K562 (cell line): ENCODE measurements around the gene MKLN1. TPM values are rescaled to one million over a fixed set of nuclear protein-coding genes. Genes with fewer than 3 reads are reported as not detected.

Experiments
- BCL6 ChIP-seq: fragments of 250-450 bp; sonication (Bioruptor Pico); IDR thresholded peaks from 2 replicates; pipeline ENCODE4 v1.4.0; 2020
- CC2D1A ChIP-seq: fragments of 450-650 bp; IDR thresholded peaks from 2 replicates; pipeline ENCODE4 v1.6.1; 2017; ENCODE audit warnings: mild to moderate bottlenecking
- CTBP1 ChIP-seq: fragments of 450-650 bp; IDR thresholded peaks from 2 replicates; pipeline ENCODE4 v1.6.1; 2016; ENCODE audit warnings: borderline replicate concordance
- ELK1 ChIP-seq: sonication (generic); formaldehyde crosslinking; IDR thresholded peaks from 2 replicates; pipeline ENCODE4 v1.8.1; 2022; ENCODE audit warnings: missing genetic modification reagents
- MXD1 ChIP-seq: fragments of 250-450 bp; sonication (Bioruptor Pico); IDR thresholded peaks from 2 replicates; pipeline ENCODE4 v1.8.0; 2021; ENCODE audit warnings: borderline replicate concordance, mild to moderate bottlenecking, moderate library complexity; ENCODE audit not compliant: poor library complexity, severe bottlenecking
- NR2F6 ChIP-seq: fragments of 450-650 bp; formaldehyde crosslinking; IDR thresholded peaks from 2 replicates; pipeline ENCODE4 v1.4.0; 2020; ENCODE audit warnings: mild to moderate bottlenecking
- RBM22 ChIP-seq: fragments of 200-400 bp; formaldehyde crosslinking; IDR thresholded peaks from 2 replicates; pipeline ENCODE4 v1.6.1; 2018; ENCODE audit warnings: low read length, low read depth; ENCODE audit not compliant: poor library complexity, severe bottlenecking
- REST ChIP-seq, 2 experiments: fragments of 450-650 bp; formaldehyde crosslinking in 1 of 2; IDR thresholded peaks; 2 replicates each; pipeline versions ENCODE4 v1.4.0 to v1.6.1; 2014 to 2020; ENCODE audit warnings: mild to moderate bottlenecking in 2 of 2, borderline replicate concordance in 1 of 2, low read depth in 1 of 2
- RHOXF2B ChIP-seq: fragments of 250-450 bp; sonication (Bioruptor Pico); conservative IDR thresholded peaks from 2 replicates; pipeline ENCODE4 v1.5.1; 2021
- SMC3 ChIP-seq: conservative IDR thresholded peaks from 2 replicates; pipeline ENCODE4 v1.6.1; 2011; ENCODE audit warnings: low read depth, low read length, improper control_type of control experiment; ENCODE audit not compliant: insufficient read depth
- SOX6 ChIP-seq: fragments of 450-650 bp; IDR thresholded peaks from 2 replicates; pipeline ENCODE4 v1.6.1; 2014; ENCODE audit warnings: mild to moderate bottlenecking
- SP1 ChIP-seq: sonication (generic); formaldehyde crosslinking; IDR thresholded peaks from 2 replicates; pipeline ENCODE4 v1.8.1; 2022; ENCODE audit warnings: mild to moderate bottlenecking, missing genetic modification reagents
- SPI1 ChIP-seq: IDR thresholded peaks from 2 replicates; pipeline ENCODE4 v1.6.1; 2011; ENCODE audit warnings: low read depth, low read length, control low read depth, borderline replicate concordance
- TCF15 ChIP-seq: fragments of 250-450 bp; sonication (Bioruptor Pico); IDR thresholded peaks from 2 replicates; pipeline ENCODE4 v1.8.0; 2022; ENCODE audit warnings: moderate library complexity, mild to moderate bottlenecking, inconsistent platforms
- TCF7 ChIP-seq: sonication (generic); IDR thresholded peaks from 2 replicates; pipeline ENCODE4 v1.6.1; 2016; ENCODE audit warnings: antibody characterized with exemption, borderline replicate concordance
- ZNF274 ChIP-seq: IDR thresholded peaks from 2 replicates; pipeline ENCODE4 v1.6.1; 2011; ENCODE audit warnings: low read depth, mild to moderate bottlenecking, low read length, moderate library complexity, borderline replicate concordance
- ZNF316 ChIP-seq: fragments of 450-650 bp; IDR thresholded peaks from 2 replicates; pipeline ENCODE4 v1.6.1; 2016
- ZNF445 ChIP-seq: fragments of 250-450 bp; sonication (Bioruptor Pico); IDR thresholded peaks from 2 replicates; pipeline ENCODE4 v1.4.0; 2020; ENCODE audit warnings: low read depth, mild to moderate bottlenecking, moderate library complexity
- ZNF77 ChIP-seq: fragments of 250-450 bp; sonication (Bioruptor Pico); IDR thresholded peaks from 2 replicates; pipeline ENCODE4 v1.5.0; 2020
- polyA plus RNA-seq, 8 experiments: library from polyadenylated mRNA; depleted of rRNA in 4 of 8; stranded (reverse) in 5 of 8; unstranded in 3 of 8; fragments of >200 nt; fragmentation: Nextera tagmentation in 2 of 8; fragmentation: Illumina TruSeq in 1 of 8; extraction: Ambion mirVana in 2 of 8; extraction: Trizol in 1 of 8; gene quantifications; 2 replicates each; pipeline versions ENCODE4 v1.2.1 to v1.2.3, GENCODE V29; 2011 to 2014; ENCODE audit warnings: inconsistent platforms in 1 of 8, missing spikeins in 1 of 8
- total RNA-seq, 7 experiments: library from RNA; depleted of rRNA in 6 of 7; stranded (reverse); fragments of >200 nt in 6 of 7; fragmentation: Illumina TruSeq in 2 of 7; extraction: Trizol in 2 of 7; gene quantifications; 2 replicates each; pipeline versions ENCODE4 v1.2.1 to v1.2.3, GENCODE V29; 2011 to 2021; ENCODE audit warnings: low replicate concordance in 1 of 7

Gene MKLN1
- total and polyA plus RNA-seq, 9 of the 15 experiments (the other 6 are each of a cell fraction or from before 2014, with no cell fraction given): 18.6 to 80.4 (median 56.0) TPM

GRCh38 chr7:131326576-131326975, 1.1 kb upstream of the MKLN1 start (continued):
- TF ChIP-seq REST (IDR thresholded peaks at IDR 0.05; ENCODE audit: borderline replicate concordance) (peak; percentile 50; the same call in 1 of the 2 replicates), REST (CRISPR knock-in tag; IDR thresholded peaks at IDR 0.05; ENCODE audit: low read depth) (no peak), NR2F6 (CRISPR knock-in tag) (no peak), SPI1 (peak; percentile 51; the same call in 1 of the 2 replicates), ZNF77 (no peak), ELK1 (CRISPR knock-in tag) (no peak), TCF7 (no peak), RBM22 (no peak), RHOXF2B (no peak), SOX6 (peak; percentile 35; the same call in 1 of the 2 replicates), TCF15 (no peak), BCL6 (no peak), ZNF316 (no peak), ZNF274 (no peak), MXD1 (CRISPR knock-in tag) (no peak), SP1 (CRISPR knock-in tag) (no peak), CTBP1 (no peak), CC2D1A (no peak), ZNF445 (CRISPR knock-in tag) (no peak), SMC3 (no peak)
